Osteocyte (in vitro differentiated cells): Measurements from ENCODE around the gene TNP1. TPM values are rescaled to one million over a fixed set of nuclear protein-coding genes. Genes with fewer than 3 reads are reported as not detected.

Source experiments
- DNase-seq: peaks from one replicate; pipeline ENCODE4 v3.0.0; 2021; ENCODE audit warnings: mixed read lengths; ENCODE audit not compliant: unreplicated experiment; ENCODE audit errors: extremely low spot score
- H3K27ac Mint-ChIP-seq: one replicate; pipeline ENCODE4 v1.8.0; 2021; ENCODE audit warnings: mild to moderate bottlenecking, mixed read lengths; ENCODE audit not compliant: unreplicated experiment
- H3K27me3 Mint-ChIP-seq: one replicate; pipeline ENCODE4 v1.8.0; 2021; ENCODE audit warnings: mixed read lengths; ENCODE audit not compliant: unreplicated experiment
- H3K36me3 Mint-ChIP-seq: one replicate; pipeline ENCODE4 v1.8.0; 2021; ENCODE audit warnings: mixed read lengths; ENCODE audit not compliant: unreplicated experiment
- H3K4me1 Mint-ChIP-seq: one replicate; pipeline ENCODE4 v1.8.0; 2021; ENCODE audit warnings: mixed read lengths; ENCODE audit not compliant: unreplicated experiment
- H3K4me3 Mint-ChIP-seq: one replicate; pipeline ENCODE4 v1.8.0; 2021; ENCODE audit warnings: mild to moderate bottlenecking, moderate library complexity, mixed read lengths; ENCODE audit not compliant: unreplicated experiment
- H3K9me3 Mint-ChIP-seq: one replicate; pipeline ENCODE4 v1.8.0; 2021; ENCODE audit warnings: mixed read lengths; ENCODE audit not compliant: unreplicated experiment
- total RNA-seq: library from RNA; stranded (reverse); gene quantifications from 2 replicates; pipeline ENCODE4 v1.2.1, GENCODE V29; 2021
- TF ChIP-seq, protein P1 (sequence below): fragments of 200-600 bp; sonication (generic); IDR thresholded peaks from 2 replicates; pipeline ENCODE4 v1.5.0; 2021; ENCODE audit warnings: antibody characterized with exemption, mild to moderate bottlenecking, moderate library complexity

The TNP1 gene
- total RNA-seq, 1 donor from 2014 or later: not detected

DNA sequence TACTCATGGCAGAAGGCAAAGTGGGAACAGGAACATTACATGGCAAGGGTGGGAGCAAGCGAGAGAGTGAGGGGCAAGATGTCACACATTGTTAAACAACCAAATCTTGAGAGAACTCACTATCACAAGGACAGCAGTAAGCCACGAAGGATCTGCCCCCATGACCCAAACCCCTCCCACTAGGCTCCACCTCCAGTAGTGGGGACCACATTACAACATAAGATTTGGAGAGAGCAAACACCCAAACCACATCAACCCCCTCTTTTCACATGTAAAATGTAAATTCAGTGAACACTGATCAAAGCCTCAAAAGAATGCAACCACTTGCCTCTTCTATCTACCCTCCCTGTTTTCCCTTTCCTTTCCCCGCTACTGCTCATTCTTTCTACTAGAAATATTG is 43.6 kb upstream of the TNP1 start:
- Mint-ChIP-seq H3K27me3 (peaks cover 3% of the 10 kb centered on the region), H3K27ac (no peak overlapping the region), H3K9me3 (peaks cover 21% of the 10 kb centered on the region), H3K4me3 (no peak overlapping the region), H3K36me3 (no peaks in the 10 kb centered on the region), H3K4me1 (no peaks in the 10 kb centered on the region)
- TF ChIP-seq, protein P1, sequence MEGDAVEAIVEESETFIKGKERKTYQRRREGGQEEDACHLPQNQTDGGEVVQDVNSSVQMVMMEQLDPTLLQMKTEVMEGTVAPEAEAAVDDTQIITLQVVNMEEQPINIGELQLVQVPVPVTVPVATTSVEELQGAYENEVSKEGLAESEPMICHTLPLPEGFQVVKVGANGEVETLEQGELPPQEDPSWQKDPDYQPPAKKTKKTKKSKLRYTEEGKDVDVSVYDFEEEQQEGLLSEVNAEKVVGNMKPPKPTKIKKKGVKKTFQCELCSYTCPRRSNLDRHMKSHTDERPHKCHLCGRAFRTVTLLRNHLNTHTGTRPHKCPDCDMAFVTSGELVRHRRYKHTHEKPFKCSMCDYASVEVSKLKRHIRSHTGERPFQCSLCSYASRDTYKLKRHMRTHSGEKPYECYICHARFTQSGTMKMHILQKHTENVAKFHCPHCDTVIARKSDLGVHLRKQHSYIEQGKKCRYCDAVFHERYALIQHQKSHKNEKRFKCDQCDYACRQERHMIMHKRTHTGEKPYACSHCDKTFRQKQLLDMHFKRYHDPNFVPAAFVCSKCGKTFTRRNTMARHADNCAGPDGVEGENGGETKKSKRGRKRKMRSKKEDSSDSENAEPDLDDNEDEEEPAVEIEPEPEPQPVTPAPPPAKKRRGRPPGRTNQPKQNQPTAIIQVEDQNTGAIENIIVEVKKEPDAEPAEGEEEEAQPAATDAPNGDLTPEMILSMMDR: no peak
- no peak for DNase-seq

GRCh38 chr2:216901273-216901672 is 41.4 kb upstream of the TNP1 start:
- Mint-ChIP-seq H3K4me3 (no peak overlapping the region), H3K27ac (no peak overlapping the region), H3K27me3 (peaks cover 3% of the 10 kb centered on the region), H3K9me3 (peaks cover 21% of the 10 kb centered on the region), H3K36me3 (no peaks in the 10 kb centered on the region), H3K4me1 (no peaks in the 10 kb centered on the region)
- no peak for DNase-seq
- TF ChIP-seq, protein P1: no peak

- no peak overlapping the region for H3K27ac Mint-ChIP-seq
- no peak overlapping the region for H3K4me3 Mint-ChIP-seq
- TF ChIP-seq, protein P1: no peak
- H3K36me3 Mint-ChIP-seq: no peaks in the 10 kb centered on the region
- no peaks in the 10 kb centered on the region for H3K4me1 Mint-ChIP-seq
- peaks cover 3% of the 10 kb centered on the region for H3K27me3 Mint-ChIP-seq
- peaks cover 21% of the 10 kb centered on the region for H3K9me3 Mint-ChIP-seq
- no peak for DNase-seq
Observed at GRCh38 chr2:216900406-216900805, 40.5 kb upstream of the TNP1 start.

GRCh38 chr2:216897561-216898203 is 37.8 kb upstream of the TNP1 start:
- no peak for DNase-seq
- H3K36me3 Mint-ChIP-seq: no peaks in the 10 kb centered on the region
- peaks cover 4% of the 10 kb centered on the region for H3K9me3 Mint-ChIP-seq
- peaks cover 3% of the 10 kb centered on the region for H3K27me3 Mint-ChIP-seq
- TF ChIP-seq, protein P1: no peak
- H3K4me1 Mint-ChIP-seq: no peaks in the 10 kb centered on the region
- no peak overlapping the region for H3K27ac Mint-ChIP-seq
- no peak overlapping the region for H3K4me3 Mint-ChIP-seq

- H3K4me1 Mint-ChIP-seq: no peaks in the 10 kb centered on the region
- DNase-seq: no peak
- no peak overlapping the region for H3K27ac Mint-ChIP-seq
- H3K9me3 Mint-ChIP-seq: peaks cover 6% of the 10 kb centered on the region
- peaks cover 20% of the 10 kb centered on the region for H3K27me3 Mint-ChIP-seq
- H3K4me3 Mint-ChIP-seq: no peak overlapping the region
- no peaks in the 10 kb centered on the region for H3K36me3 Mint-ChIP-seq
- TF ChIP-seq, protein P1: no peak
Observed at GRCh38 chr2:216890138-216890537, 30.3 kb upstream of the TNP1 start.
